Spleen (tissue), 11 donors: Measurements from ENCODE around the gene CFB. TPM values are rescaled to one million over a fixed set of nuclear protein-coding genes. Genes with fewer than 3 reads are reported as not detected.
"Not testable (repeated sequence)": the region's sequence is repeated elsewhere in the genome, so short reads cannot be mapped to it uniquely, and the experiment has no call there.

Experiments used
- DNase-seq: peaks from one replicate; pipeline ENCODE4 v3.0.0-alpha.2; 2020
- H3K27ac ChIP-seq, 8 donors: fragments of 200-600 bp; sonication (generic) in 7 of 8; 1 replicate in 4 of 8; 2 replicates in 4 of 8; pipeline versions ENCODE4 v1.5.0 to v1.8.0; 2016 to 2021; ENCODE audit warnings: inconsistent platforms in 4 of 8, mild to moderate bottlenecking in 4 of 8, moderate library complexity in 1 of 8
- H3K27me3 ChIP-seq, 7 donors: fragments of 200-600 bp; sonication (generic) in 6 of 7; replicated peaks in 1 of 7; 1 replicate in 4 of 7; 2 replicates in 3 of 7; pipeline versions ENCODE4 v1.5.0 to v1.8.0; 2016 to 2021; ENCODE audit warnings: inconsistent platforms in 3 of 7, mild to moderate bottlenecking in 1 of 7
- H3K36me3 ChIP-seq, 6 donors: fragments of 200-600 bp; sonication (generic) in 5 of 6; 1 replicate in 4 of 6; 2 replicates in 2 of 6; pipeline versions ENCODE4 v1.5.0 to v1.8.0; 2016 to 2021; ENCODE audit warnings: inconsistent platforms in 2 of 6
- H3K4me1 ChIP-seq, 6 donors: fragments of 200-600 bp; sonication (generic) in 5 of 6; 1 replicate in 3 of 6; 2 replicates in 3 of 6; pipeline versions ENCODE4 v1.5.0 to v1.8.0; 2016 to 2021; ENCODE audit warnings: inconsistent platforms in 3 of 6
- H3K4me3 ChIP-seq, 8 donors: fragments of 200-600 bp; sonication (generic) in 7 of 8; 1 replicate in 4 of 8; 2 replicates in 4 of 8; pipeline versions ENCODE4 v1.5.0 to v1.8.0; 2016 to 2021; ENCODE audit warnings: inconsistent platforms in 4 of 8, mild to moderate bottlenecking in 4 of 8, moderate library complexity in 2 of 8
- H3K9me3 ChIP-seq, 8 donors: fragments of 200-600 bp; sonication (generic) in 7 of 8; 1 replicate in 4 of 8; 2 replicates in 4 of 8; pipeline versions ENCODE4 v1.5.0 to v1.8.0; 2016 to 2021; ENCODE audit warnings: inconsistent platforms in 4 of 8
- CTCF ChIP-seq, 11 experiments: fragments of 200-600 bp in 7 of 11; fragments of 450-650 bp in 4 of 11; sonication (generic) in 4 of 11; IDR thresholded peaks in 8 of 11; conservative IDR thresholded peaks in 3 of 11; 1 replicate in 7 of 11; 2 replicates in 4 of 11; pipeline versions ENCODE4 v1.4.0 to v1.8.0; 2016 to 2021; ENCODE audit warnings: antibody characterized with exemption in 11 of 11, inconsistent platforms in 4 of 11, mild to moderate bottlenecking in 1 of 11
- POLR2A ChIP-seq, 3 donors: fragments of 450-650 bp; IDR thresholded peaks; one replicate each; pipeline ENCODE4 v1.5.1; 2017; ENCODE audit warnings: antibody characterized with exemption in 3 of 3, mild to moderate bottlenecking in 1 of 3
- POLR2AphosphoS5 ChIP-seq, 3 donors: sonication (generic); formaldehyde crosslinking; IDR thresholded peaks; one replicate each; pipeline ENCODE4 v1.5.1; 2017; ENCODE audit warnings: antibody characterized with exemption in 3 of 3
- WGBS, 5 donors: extraction: QIAGEN DNeasy Blood & Tissue Kit in 3 of 5; methylation state at CpG; one replicate each; pipeline versions ENCODE4 v1.1.5 to v1.1.7; 2013 to 2018; 5-methylcytosine and 5-hydroxymethylcytosine counted together
- intact Hi-C: fragments of 100-400 bp; cut with DNase I; formaldehyde crosslinking; loops from one replicate; pipeline ENCODE4 v1.15.0; 2023; ENCODE audit warnings: low total_unique reads
- polyA plus RNA-seq, 3 donors: library from polyadenylated mRNA; stranded (reverse); fragments of 200-250 nt; gene quantifications; one replicate each; pipeline ENCODE4 v1.2.1, GENCODE V29; 2013
- total RNA-seq, 7 donors: library from RNA; depleted of rRNA in 3 of 7; stranded (reverse); fragments of >200 nt in 3 of 7; fragmentation: NEBNext Ultra II Directional in 4 of 7; extraction: Animal tissue kit (Norgen Biotek cat#: 25700) in 4 of 7; gene quantifications; one replicate each; pipeline versions ENCODE4 v1.1.0 to v1.2.1, GENCODE V29; 2016 to 2021
- donor health status: healthy with polysubstance abuse.
- donor health status: DM: no; HTN: no; CAD: no; lungs with moderate emphysema.
- donor health status: DM: no; HTN: no; CAD: no.
- donor health status: Bipolar disorder and iron deficiency.
- donor health status: healthy.
- donor health status: DM: no; HTN: no; CAD: no.
- donor health status: DM: yes; HTN: yes; CAD: no.

Gene CFB
- total and polyA plus RNA-seq, 10 donors, result 5.4 to 35.8 (median 22.6) TPM

- WGBS, 5 donors, result 76 to 90% (median 88%) methylated on average over 8 to 9 of the region's 9 CpGs
- H3K36me3 ChIP-seq, result peaks cover 0 to 1% (median 0%) of the 10 kb centered on the region in 6 donors
Observed at GRCh38 chr6:31928672-31928939, 17.3 kb upstream of the CFB start.

GRCh38 chr6:31930962-31931361 lies 14.9 kb upstream of the CFB start:
- TF ChIP-seq POLR2A (IDR thresholded peaks at IDR 0.05), result no peak
- no peak for TF ChIP-seq POLR2AphosphoS5 (IDR thresholded peaks at IDR 0.05)
- no peak for TF ChIP-seq CTCF (IDR thresholded peaks at IDR 0.05 in 8 of 11, conservative IDR thresholded peaks at IDR 0.05 in 3 of 11)
- no peak overlapping the region for H3K4me3 ChIP-seq
- no peak for DNase-seq
- peaks cover 0 to 28% (median 0%) of the 10 kb centered on the region in 6 donors for H3K4me1 ChIP-seq
- intact Hi-C loops, result no loop called here
- H3K36me3 ChIP-seq, result peaks cover 0 to 14% (median 0%) of the 10 kb centered on the region in 6 donors
- H3K27ac ChIP-seq, result no peak overlapping the region
- no peaks in the 10 kb centered on the region for H3K9me3 ChIP-seq
- no peaks in the 10 kb centered on the region for H3K27me3 ChIP-seq
- 83 to 97% (median 90%) methylated on average over 1 of the region's 1 CpG for WGBS, 5 donors

More at GRCh38 chr6:31928672-31928939, 17.3 kb upstream of the CFB start:
- H3K9me3 ChIP-seq, result no peaks in the 10 kb centered on the region
- peaks cover 0 to 28% (median 0%) of the 10 kb centered on the region in 6 donors for H3K4me1 ChIP-seq
- no peaks in the 10 kb centered on the region for H3K27me3 ChIP-seq
- intact Hi-C loops, result no loop called here
- peak overlapping the region in 4 of 8 donors; percentile 17 to 62 (median 30) for H3K4me3 ChIP-seq
- DNase-seq, result peak; percentile 20
- TF ChIP-seq CTCF (IDR thresholded peaks at IDR 0.05 in 8 of 11, conservative IDR thresholded peaks at IDR 0.05 in 3 of 11) (no peak), POLR2AphosphoS5 (IDR thresholded peaks at IDR 0.05) (no peak), POLR2A (IDR thresholded peaks at IDR 0.05) (no peak)
- peak overlapping the region in 3 of 8 donors; percentile 29 to 79 (median 69) for H3K27ac ChIP-seq

GRCh38 chr6:31932137-31932536 lies 13.8 kb upstream of the CFB start:
- peaks cover 0 to 17% (median 0%) of the 10 kb centered on the region in 6 donors for H3K36me3 ChIP-seq
- H3K27me3 ChIP-seq, intact Hi-C loops, H3K4me3 ChIP-seq, H3K27ac ChIP-seq, H3K9me3 ChIP-seq: not testable (repeated sequence)
- peak; percentile 13 for DNase-seq
- H3K4me1 ChIP-seq, result peaks cover 0 to 22% (median 0%) of the 10 kb centered on the region in 6 donors
- 89 to 96% (median 93%) methylated on average over 2 to 32 of the region's 32 CpGs; no CpG with 5 or more reads in 1 of the 5 donors for WGBS, 5 donors

GRCh38 chr6:31933537-31933936 lies 12.4 kb upstream of the CFB start:
- Histone ChIP-seq H3K36me3 (peaks cover 0 to 22% (median 0%) of the 10 kb centered on the region in 6 donors), H3K27me3 (no peaks in the 10 kb centered on the region), H3K9me3 (no peaks in the 10 kb centered on the region), H3K27ac (no peak overlapping the region), H3K4me1 (peaks cover 0 to 13% (median 0%) of the 10 kb centered on the region in 6 donors), H3K4me3 (no peak overlapping the region)
- intact Hi-C loops, result no loop called here
- TF ChIP-seq POLR2AphosphoS5 (IDR thresholded peaks at IDR 0.05), result no peak
- TF ChIP-seq POLR2A (IDR thresholded peaks at IDR 0.05), result no peak
- TF ChIP-seq CTCF (IDR thresholded peaks at IDR 0.05 in 8 of 11, conservative IDR thresholded peaks at IDR 0.05 in 3 of 11), result no peak
- peak; percentile 67 for DNase-seq
- 76 to 90% (median 89%) methylated on average over 5 to 19 of the region's 19 CpGs for WGBS, 5 donors

GRCh38 chr6:31935021-31935420 lies 10.9 kb upstream of the CFB start:
- intact Hi-C loops, result no loop called here
- H3K36me3 ChIP-seq, result peaks cover 0 to 36% (median 0%) of the 10 kb centered on the region in 6 donors
- no peak for TF ChIP-seq POLR2A (IDR thresholded peaks at IDR 0.05)
- no peak for TF ChIP-seq POLR2AphosphoS5 (IDR thresholded peaks at IDR 0.05)
- no peaks in the 10 kb centered on the region for H3K27me3 ChIP-seq
- no peak overlapping the region for H3K27ac ChIP-seq
- no peaks in the 10 kb centered on the region for H3K4me1 ChIP-seq
- DNase-seq, result peak; percentile 6
- no peak overlapping the region for H3K4me3 ChIP-seq
- WGBS, 5 donors, result 50 to 85% (median 62%) methylated on average over 3 of the region's 3 CpGs
- no peaks in the 10 kb centered on the region for H3K9me3 ChIP-seq
